ENCODE results near the gene NFILZ. TPM values are rescaled to one million over a fixed set of nuclear protein-coding genes. Genes with fewer than 3 reads are reported as not detected.

Gene NFILZ
- polyA plus RNA-seq, 1 donor (not counting 4 experiments of a cell fraction or from before 2014, with no cell fraction given): not detected

- H3K4me3 ChIP-seq (ENCODE audit: control insufficient read depth in 2 of 3, extremely low read depth in 1 of 3, insufficient read depth in 2 of 3, low read depth in 1 of 3, low read length in 3 of 3): no peak overlapping the region
Measured at GRCh38 chr19:8675066-8675465, 44.6 kb downstream of the NFILZ start.

GRCh38 chr19:8678244-8678807 lies 47.9 kb downstream of the NFILZ start:
- no peak for FAIRE-seq
- TF ChIP-seq CTCF (optimal IDR thresholded peaks at IDR 0.05 in 1 of 3, IDR thresholded peaks at IDR 0.05 in 1 of 3, conservative IDR thresholded peaks at IDR 0.05 in 1 of 3; ENCODE audit: extremely low read depth in 1 of 3, insufficient read depth in 2 of 3, low read length in 3 of 3) (no peak), EZH2 (IDR thresholded peaks at IDR 0.05; ENCODE audit: low read length) (no peak)
- H2AFZ ChIP-seq (ENCODE audit: control insufficient read depth, low read length): no peak overlapping the region
- H3K9me1 ChIP-seq (ENCODE audit: control insufficient read depth, extremely low read depth, insufficient read depth, low read length): no peaks in the 10 kb centered on the region
- no peak overlapping the region for H3K4me2 ChIP-seq (ENCODE audit: control insufficient read depth, extremely low read depth, insufficient read depth, low read depth, low read length)
- no peaks in the 10 kb centered on the region for H3K4me1 ChIP-seq (ENCODE audit: control insufficient read depth, extremely low read depth, insufficient read depth, low read length)
- no peak overlapping the region for H3K27ac ChIP-seq (ENCODE audit: control insufficient read depth, insufficient read depth, low read length)
- dilution Hi-C loops (cut with MboI; ENCODE audit: extremely low pct_ligation_motif_present, low sequenced_read_pairs): no loop called here
- DNase-seq (ENCODE audit: low read depth, low spot score): no peak
- peaks cover 2% of the 10 kb centered on the region for H3K9me3 ChIP-seq (ENCODE audit: control insufficient read depth, low read depth, low read length)
- H3K79me2 ChIP-seq (ENCODE audit: control insufficient read depth, insufficient read depth, low read length): no peaks in the 10 kb centered on the region
- H3K36me3 ChIP-seq (ENCODE audit: control insufficient read depth in 2 of 2, extremely low read depth in 1 of 2, insufficient read depth in 2 of 2, low read length in 2 of 2): no peaks in the 10 kb centered on the region
- no peaks in the 10 kb centered on the region for H3K27me3 ChIP-seq (ENCODE audit: control insufficient read depth, extremely low read depth, insufficient read depth, low read length)
- H3K4me3 ChIP-seq (ENCODE audit: control insufficient read depth in 2 of 3, extremely low read depth in 1 of 3, insufficient read depth in 2 of 3, low read depth in 1 of 3, low read length in 3 of 3): no peak overlapping the region
- no peak overlapping the region for H3K9ac ChIP-seq (ENCODE audit: control insufficient read depth, extremely low read depth, insufficient read depth, low read length)
- no peaks in the 10 kb centered on the region for H4K20me1 ChIP-seq (ENCODE audit: control insufficient read depth, extremely low read depth, insufficient read depth, low read length)

More at GRCh38 chr19:8675066-8675465, 44.6 kb downstream of the NFILZ start:
- no peaks in the 10 kb centered on the region for H3K79me2 ChIP-seq (ENCODE audit: control insufficient read depth, insufficient read depth, low read length)
- H3K36me3 ChIP-seq (ENCODE audit: control insufficient read depth in 2 of 2, extremely low read depth in 1 of 2, insufficient read depth in 2 of 2, low read length in 2 of 2): no peaks in the 10 kb centered on the region
- H3K4me1 ChIP-seq (ENCODE audit: control insufficient read depth, extremely low read depth, insufficient read depth, low read length): no peaks in the 10 kb centered on the region
- peaks cover 4% of the 10 kb centered on the region for H3K9me3 ChIP-seq (ENCODE audit: control insufficient read depth, low read depth, low read length)
- FAIRE-seq: no peak
- no peaks in the 10 kb centered on the region for H3K27me3 ChIP-seq (ENCODE audit: control insufficient read depth, extremely low read depth, insufficient read depth, low read length)
- no peaks in the 10 kb centered on the region for H4K20me1 ChIP-seq (ENCODE audit: control insufficient read depth, extremely low read depth, insufficient read depth, low read length)
- H3K9me1 ChIP-seq (ENCODE audit: control insufficient read depth, extremely low read depth, insufficient read depth, low read length): no peaks in the 10 kb centered on the region
- no peak overlapping the region for H3K4me2 ChIP-seq (ENCODE audit: control insufficient read depth, extremely low read depth, insufficient read depth, low read depth, low read length)
- no peak overlapping the region for H3K27ac ChIP-seq (ENCODE audit: control insufficient read depth, insufficient read depth, low read length)
- dilution Hi-C loops (cut with MboI; ENCODE audit: extremely low pct_ligation_motif_present, low sequenced_read_pairs): no loop called here
- DNase-seq (ENCODE audit: low read depth, low spot score): no peak
- TF ChIP-seq CTCF (optimal IDR thresholded peaks at IDR 0.05 in 1 of 3, IDR thresholded peaks at IDR 0.05 in 1 of 3, conservative IDR thresholded peaks at IDR 0.05 in 1 of 3; ENCODE audit: extremely low read depth in 1 of 3, insufficient read depth in 2 of 3, low read length in 3 of 3) (no peak), EZH2 (IDR thresholded peaks at IDR 0.05; ENCODE audit: low read length) (no peak)
- H2AFZ ChIP-seq (ENCODE audit: control insufficient read depth, low read length): no peak overlapping the region
- H3K9ac ChIP-seq (ENCODE audit: control insufficient read depth, extremely low read depth, insufficient read depth, low read length): no peak overlapping the region

Other genes with a start within 250 kb of the NFILZ start
- gene RAB11B, start 240.3 kb upstream of the NFILZ start, polyA plus RNA-seq: 14.3 to 40.8 TPM (median 17.0 TPM) in 3 replicates
- 13.7 to 24.4 TPM (median 20.5 TPM) in 3 replicates for gene MARCHF2, start 217.3 kb upstream of the NFILZ start, polyA plus RNA-seq
- gene HNRNPM, start 185.7 kb upstream of the NFILZ start, polyA plus RNA-seq: 45.7 to 126 TPM (median 110 TPM) in 3 replicates
- not detected in 3 replicates for gene PRAM1, start 128.0 kb upstream of the NFILZ start, polyA plus RNA-seq
- gene ZNF414, start 116.5 kb upstream of the NFILZ start, polyA plus RNA-seq: 1.9 to 6.0 TPM (median 2.5 TPM) in 3 replicates
- 0.08 to 0.14 TPM (median 0.08 TPM) in 3 replicates for gene MYO1F, start 53.2 kb upstream of the NFILZ start, polyA plus RNA-seq
- not detected in 3 replicates for gene ADAMTS10, start 19.9 kb upstream of the NFILZ start, polyA plus RNA-seq
- not detected in 3 replicates for gene ACTL9, start 68.2 kb downstream of the NFILZ start, polyA plus RNA-seq
- gene OR2Z1, start 91.0 kb downstream of the NFILZ start, polyA plus RNA-seq: not detected in 3 replicates
- 12.2 to 19.7 TPM (median 17.1 TPM) in 3 replicates for gene ZNF558, start 201.7 kb downstream of the NFILZ start, polyA plus RNA-seq
- not detected in 3 replicates for gene MBD3L1, start 201.7 kb downstream of the NFILZ start, polyA plus RNA-seq